AG09319 (cell line): ENCODE data around the gene MAPK8IP2.
"Not testable (repeated sequence)": the region's sequence is repeated elsewhere in the genome, so short reads cannot be mapped to it uniquely, and the experiment has no call there.

Experiments
- DNase-seq: peaks from one replicate; pipeline ENCODE4 v3.0.0-alpha.2; 2010; ENCODE audit warnings: low read depth; ENCODE audit errors: extremely low read depth
- TF ChIP-seq, protein P1 (sequence below): IDR thresholded peaks from 2 replicates; pipeline ENCODE4 v1.5.1; 2011; ENCODE audit warnings: low read depth, mild to moderate bottlenecking, inconsistent platforms, low read length, moderate library complexity

The MAPK8IP2 gene

DNA sequence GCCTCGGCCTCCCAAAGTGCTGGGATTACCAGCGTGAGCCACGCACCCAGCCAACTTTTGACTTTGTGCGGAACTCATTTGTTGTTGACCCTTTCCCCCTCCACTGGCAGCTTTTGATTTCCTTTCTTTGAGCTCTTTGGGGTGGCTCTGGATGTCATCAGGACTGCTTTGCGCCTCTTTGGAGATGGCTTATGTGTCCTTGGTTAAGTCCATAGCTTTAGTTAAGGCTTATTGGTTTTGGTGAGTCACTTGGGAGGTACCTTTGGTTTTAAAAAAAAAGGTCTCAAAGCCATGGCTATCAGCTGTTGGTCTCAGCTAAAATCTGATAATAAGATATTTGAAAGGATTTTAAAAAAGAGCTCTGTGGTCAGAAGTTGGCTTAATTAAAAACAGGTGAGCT, 32.5 kb downstream of the MAPK8IP2 start:
- TF ChIP-seq, protein P1, sequence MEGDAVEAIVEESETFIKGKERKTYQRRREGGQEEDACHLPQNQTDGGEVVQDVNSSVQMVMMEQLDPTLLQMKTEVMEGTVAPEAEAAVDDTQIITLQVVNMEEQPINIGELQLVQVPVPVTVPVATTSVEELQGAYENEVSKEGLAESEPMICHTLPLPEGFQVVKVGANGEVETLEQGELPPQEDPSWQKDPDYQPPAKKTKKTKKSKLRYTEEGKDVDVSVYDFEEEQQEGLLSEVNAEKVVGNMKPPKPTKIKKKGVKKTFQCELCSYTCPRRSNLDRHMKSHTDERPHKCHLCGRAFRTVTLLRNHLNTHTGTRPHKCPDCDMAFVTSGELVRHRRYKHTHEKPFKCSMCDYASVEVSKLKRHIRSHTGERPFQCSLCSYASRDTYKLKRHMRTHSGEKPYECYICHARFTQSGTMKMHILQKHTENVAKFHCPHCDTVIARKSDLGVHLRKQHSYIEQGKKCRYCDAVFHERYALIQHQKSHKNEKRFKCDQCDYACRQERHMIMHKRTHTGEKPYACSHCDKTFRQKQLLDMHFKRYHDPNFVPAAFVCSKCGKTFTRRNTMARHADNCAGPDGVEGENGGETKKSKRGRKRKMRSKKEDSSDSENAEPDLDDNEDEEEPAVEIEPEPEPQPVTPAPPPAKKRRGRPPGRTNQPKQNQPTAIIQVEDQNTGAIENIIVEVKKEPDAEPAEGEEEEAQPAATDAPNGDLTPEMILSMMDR: no peak
- DNase-seq: no peak

DNA sequence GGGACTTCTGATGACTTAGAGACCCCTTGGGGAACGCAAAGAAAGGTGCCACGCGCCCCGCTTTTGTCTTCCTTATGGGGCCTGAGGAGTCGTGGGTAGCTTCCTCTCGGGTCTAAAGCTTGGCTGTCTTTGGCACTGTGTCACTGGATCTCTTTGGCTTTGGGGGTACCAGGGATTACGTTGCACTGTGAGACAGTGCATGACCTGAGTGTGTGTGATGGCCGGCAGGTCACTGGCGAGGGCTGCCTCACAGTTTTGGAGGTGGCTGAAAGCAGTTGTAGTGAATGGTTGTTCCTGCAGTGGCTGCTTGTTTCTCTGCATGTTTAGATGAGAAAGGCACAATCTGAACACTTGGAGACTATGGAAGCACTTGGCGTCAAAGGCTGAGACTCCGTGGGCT, 33.2 kb downstream of the MAPK8IP2 start:
- DNase-seq: no peak
- TF ChIP-seq, protein P1: no peak

DNA sequence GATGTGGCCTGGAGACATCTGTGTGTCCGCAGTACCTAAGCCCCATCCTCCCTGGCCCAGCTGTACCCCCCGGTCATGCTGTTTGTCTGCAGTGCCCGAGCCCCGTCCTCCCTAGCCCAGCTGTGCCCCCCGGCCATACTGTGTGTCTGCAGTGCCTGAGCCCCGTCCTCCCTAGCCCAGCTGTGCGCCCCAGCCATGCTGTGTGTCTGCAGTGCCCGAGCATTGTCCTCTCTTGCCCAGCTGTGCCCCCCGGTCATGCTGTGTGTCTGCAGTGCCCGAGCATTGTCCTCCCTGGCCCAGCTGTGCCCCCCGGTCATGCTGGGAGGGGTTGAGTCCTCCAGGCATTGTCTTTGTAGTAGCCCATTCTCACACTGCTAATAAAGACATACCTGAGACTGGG, 35.0 kb downstream of the MAPK8IP2 start:
- TF ChIP-seq, protein P1: no peak
- DNase-seq: no peak

DNA sequence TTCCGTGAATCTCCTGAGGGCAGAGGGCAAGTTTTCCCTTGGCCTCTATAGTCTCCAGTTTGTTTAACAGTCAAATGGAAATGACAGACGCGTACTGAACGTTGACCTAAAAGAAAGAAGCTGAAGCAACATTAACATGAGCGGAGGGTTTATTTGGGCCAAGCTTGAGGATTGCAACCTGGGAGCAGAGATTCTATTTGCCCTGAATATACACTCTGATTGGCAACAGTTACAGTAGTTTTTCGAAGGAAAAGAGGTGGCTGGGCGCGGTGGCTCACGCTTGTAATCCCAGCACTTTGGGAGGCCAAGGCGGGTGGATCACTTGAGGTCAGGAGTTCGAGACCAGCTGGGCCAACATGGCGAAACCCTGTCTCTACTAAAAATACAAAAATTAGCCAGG, 39.7 kb downstream of the MAPK8IP2 start:
- not testable (repeated sequence) for DNase-seq

DNA sequence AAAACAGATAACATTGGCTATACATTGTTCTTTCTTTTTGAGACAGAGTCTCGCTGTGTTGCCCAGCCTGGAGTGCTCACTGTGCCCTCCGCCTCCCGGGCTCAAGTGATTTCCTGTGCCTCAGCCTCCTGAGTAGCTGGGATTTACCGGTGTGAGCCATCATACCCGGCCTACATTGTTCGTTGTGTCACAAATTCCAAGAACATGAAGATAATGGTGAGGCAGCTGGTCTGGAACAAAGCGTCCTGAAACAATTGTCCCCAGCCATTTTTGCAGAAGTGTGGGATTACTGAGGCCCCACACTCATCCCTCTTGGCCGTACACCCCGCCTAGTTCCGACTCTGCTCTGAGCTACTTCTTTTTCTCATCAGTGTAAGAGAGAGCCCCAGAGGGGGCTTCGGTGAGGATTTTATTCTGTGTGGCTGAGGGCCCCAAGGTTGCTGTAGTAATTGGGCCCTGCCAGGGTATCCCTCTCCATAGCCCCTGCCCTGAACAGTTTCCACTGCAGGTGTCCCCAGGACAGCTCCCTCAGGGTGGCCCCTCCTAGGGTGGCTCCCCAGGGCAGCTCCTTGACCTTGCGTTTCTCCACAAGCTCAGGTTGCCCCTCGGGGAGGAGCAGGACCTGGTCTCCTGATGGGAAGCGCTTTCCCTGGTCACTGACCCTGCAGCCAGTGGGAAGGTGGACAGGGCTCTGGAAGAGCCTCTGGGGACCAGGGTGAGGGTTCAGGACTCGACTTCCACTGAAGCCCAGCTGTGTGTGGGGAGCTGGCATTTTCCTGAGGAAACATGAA, 40.5 kb downstream of the MAPK8IP2 start:
- DNase-seq: no peak
- TF ChIP-seq, protein P1: no peak

DNA sequence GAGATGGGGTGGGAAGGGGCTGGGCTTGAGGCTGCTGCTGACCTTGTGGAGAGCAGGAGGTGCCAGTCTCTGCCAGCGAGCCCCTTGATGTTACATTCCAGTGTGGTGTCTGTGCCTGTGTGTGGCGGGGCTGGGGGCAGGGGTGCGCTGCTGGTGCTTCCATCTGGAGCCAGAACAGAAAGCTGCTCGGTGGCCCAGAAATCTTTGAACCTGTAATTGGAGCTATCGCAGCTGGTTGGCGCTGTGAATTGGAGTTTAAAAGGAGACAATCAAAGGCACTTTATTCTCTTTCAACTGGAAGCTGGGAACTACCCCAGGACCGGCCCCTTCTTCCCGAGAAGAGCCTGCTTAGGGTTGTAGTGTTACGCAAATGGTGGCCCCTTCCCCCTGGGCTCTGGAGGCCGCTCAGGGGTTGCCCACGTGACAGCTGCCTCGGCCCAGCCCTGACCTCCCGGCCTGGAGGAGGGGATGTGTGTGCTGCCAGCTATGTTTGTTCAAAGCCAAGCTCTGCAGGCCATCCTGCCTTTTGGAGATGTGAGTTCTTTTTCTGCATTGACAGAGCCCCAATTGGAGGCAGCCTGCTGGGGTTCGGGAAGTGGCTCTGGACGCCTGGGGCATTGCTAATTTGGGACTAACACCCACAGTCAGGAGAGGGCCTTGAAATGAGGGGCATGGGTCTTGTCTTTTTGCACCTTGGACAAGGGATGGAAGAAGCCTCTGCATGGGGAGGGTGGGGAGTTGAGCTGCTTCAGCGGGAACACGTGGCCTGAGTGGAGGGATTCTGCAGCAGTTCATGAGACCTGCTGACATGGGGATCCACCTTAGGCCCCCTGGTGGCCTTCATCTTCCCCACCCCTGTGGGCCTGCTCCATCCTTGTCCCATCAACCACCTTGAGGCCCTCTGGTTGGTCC, 41.4 kb downstream of the MAPK8IP2 start:
- DNase-seq: no peak
- TF ChIP-seq, protein P1: peak; percentile 41

DNA sequence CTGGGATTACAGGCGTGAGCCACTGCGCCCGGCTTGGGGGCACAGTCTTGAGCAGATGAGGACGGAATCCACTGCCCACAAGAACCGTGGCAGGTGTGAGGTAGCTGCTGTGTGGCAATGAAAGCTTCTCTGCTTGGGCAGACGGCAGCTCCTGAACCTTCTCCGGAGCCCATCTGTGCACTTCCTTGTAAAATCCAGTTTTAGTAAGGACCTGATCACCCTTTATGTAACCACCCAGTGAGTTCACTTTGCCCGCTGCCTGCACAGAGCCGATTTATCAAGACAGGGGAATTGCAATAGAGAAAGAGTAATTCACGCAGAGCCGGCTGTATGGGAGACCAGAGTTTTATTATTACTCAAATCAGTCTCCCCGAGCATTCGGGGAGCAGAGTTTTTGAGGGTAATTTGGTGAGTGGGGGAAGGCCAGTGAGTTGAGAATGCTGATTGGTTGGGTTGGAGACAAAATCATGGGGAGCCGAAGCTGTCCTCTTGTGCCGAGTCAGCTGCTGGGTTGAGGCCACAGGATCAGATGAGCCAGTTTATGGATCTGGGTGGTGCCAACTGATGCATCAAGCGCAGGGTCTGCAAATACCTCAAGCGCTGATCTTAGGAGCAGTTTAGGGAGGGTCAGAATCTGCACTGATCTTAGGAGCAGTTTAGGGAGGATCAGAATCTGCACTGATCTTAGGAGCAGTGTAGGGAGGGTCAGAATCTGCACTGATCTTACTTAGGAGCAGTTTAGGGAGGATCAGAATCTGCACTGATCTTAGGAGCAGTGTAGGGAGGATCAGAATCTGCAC, 42.6 kb downstream of the MAPK8IP2 start:
- DNase-seq: not testable (repeated sequence)

DNA sequence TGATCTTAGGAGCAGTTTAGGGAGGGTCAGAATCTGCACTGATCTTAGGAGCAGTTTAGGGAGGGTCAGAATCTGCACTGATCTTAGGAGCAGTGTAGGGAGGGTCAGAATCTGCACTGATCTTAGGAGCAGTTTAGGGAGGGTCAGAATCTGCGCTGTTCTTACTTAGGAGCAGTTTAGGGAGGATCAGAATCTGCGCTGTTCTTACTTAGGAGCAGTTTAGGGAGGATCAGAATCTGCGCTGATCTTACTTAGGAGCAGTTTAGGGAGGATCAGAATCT, 43.2 kb downstream of the MAPK8IP2 start:
- DNase-seq: not testable (repeated sequence)
